SIG-M5 treated with dmso at 0.1 percent for 504 hours (cell line): ENCODE results near the gene OSTC.

Experiments
- DNase-seq: peaks from one replicate; lab custom pipeline; 2025; ENCODE audit not compliant: unreplicated experiment; lab: John Stamatoyannopoulos, UW

OSTC gene

GRCh38 chr4:108644237-108644636 is 6.2 kb upstream of the OSTC start:
- no peak for DNase-seq

DNA sequence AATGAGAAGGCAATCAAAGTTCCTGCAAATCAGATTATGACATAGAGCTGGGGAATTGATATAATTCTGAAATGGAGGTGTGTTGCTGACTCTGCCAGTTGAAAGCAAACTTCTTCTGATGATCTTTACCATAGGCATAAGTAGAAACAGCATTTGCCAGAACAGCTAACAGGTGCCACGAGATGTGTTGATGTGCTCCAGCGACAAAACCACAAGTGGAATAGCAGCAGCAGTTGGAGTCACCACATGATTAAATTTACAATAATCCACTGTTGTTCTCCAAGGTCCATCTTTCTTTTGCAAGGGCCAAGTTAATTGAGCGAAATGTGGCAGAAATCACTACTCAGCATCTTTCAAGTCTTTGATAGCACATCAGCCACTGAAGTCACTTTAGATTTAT is 3.7 kb upstream of the OSTC start:
- no peak for DNase-seq

DNA sequence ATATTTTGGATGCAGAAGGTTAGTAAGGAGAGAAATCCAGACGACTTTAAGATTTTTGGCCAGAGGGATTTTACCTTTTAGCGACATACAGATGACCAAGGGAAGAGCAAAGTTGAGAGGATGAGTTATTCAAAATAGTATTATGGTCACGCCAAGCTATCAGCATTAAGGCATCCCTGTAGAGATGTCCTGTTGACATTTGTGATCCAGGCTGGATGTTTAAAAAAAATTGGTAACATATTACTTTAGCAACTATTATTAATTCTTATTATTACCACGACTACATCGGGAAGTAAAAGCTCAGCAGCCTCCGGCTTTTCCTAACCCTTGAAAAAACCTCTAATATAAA is 562 bp upstream of the OSTC start:
- no peak for DNase-seq

DNA sequence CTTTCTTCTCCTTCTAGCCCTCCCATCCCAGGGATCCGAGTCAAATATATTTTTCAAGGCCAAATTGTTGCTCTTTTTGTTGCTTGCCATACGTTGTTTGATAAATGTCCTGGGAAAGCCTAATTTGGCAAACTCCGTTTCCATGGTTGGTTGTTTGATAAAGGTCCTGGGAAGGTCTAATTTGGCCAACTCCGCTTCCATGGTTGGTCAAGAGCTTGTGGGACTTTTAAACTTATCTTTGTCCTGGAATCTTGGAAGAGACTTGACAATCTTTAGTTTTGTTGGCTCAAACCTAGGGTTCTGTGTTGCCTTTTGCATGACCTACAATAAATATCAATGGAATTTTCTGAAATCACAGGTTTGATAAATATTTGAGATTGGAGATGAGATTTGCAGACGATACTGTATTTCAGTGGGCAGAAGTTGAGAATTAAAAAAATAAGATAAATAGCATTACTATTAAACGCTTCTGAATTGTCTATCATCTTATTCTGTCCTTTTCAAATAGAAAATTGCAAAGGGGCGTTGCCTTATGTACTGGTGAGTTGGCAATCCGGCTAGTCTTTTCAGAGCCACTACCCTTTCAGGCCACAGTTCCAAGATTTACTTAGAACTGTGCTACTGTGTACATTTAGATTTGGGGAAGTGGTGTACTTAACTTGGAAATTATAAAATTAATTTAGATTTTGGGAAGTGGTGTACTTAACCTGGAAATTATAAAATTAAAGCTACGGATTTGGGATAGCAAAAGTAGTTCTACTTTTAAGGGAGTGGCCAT is 804 bp downstream of the OSTC start:
- peak; percentile 69 for DNase-seq

- DNase-seq = no peak
These were observed 12.2 kb downstream of the OSTC start for GRCh38 chr4:108662629-108663028.

DNA sequence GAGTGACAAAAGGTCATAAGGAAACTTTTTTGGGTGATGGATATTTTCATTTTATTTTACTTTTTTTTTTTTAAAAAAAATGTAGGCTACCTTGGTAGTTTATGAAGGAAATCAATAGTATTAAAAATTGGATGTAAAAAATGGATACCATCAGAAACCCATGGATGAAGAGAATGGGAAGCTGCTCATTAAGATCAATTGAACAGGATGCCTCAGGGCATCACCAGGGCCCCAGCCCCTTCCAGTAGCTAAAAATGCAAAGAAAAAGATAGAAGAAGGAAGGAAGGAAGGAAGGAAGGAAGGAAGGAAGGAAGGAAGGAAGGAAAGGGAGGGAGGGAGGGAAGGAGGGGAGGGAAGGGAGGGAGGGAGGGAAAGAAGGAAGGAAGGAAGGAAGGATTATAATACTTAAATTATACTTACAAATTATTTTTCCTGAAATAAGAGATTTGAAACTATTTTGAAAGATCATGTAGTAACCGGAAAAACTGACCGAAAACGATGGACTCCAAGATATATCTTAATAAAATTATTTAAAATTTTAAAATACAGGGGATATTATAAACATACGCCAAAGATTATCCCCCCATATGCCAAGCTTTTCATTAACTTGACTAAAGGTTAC is 24.1 kb downstream of the OSTC start:
- no peak for DNase-seq

- no peak for DNase-seq
These were observed 31.0 kb downstream of the OSTC start for GRCh38 chr4:108681321-108681809.

GRCh38 chr4:108683479-108683878 is 33.1 kb downstream of the OSTC start:
- peak; percentile 9 for DNase-seq

- DNase-seq = no peak
These were observed 34.8 kb downstream of the OSTC start for GRCh38 chr4:108685036-108685686.

- DNase-seq = no peak
These were observed 40.3 kb downstream of the OSTC start for GRCh38 chr4:108690738-108691137.

GRCh38 chr4:108693211-108693610 is 42.8 kb downstream of the OSTC start:
- no peak for DNase-seq

- no peak for DNase-seq
These were observed 43.4 kb downstream of the OSTC start for GRCh38 chr4:108693819-108694218.

DNA sequence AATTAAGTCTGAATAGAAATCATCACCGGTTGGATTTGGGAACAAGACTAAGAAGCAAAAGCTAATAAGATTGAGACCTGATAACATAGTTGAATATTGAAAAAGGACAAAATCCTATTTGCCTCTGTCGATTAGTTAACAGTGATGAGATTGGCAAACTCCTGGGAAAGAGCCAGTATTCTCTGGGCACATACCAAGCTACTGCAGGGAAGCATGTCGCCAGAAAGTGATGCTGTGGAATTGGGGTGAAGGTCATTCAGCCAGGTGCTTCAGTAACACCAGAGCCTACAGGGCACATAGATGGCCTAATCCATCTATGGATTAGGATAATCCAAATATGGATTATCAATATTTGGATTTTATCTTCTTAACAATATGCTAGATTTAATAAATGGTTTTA is 44.0 kb downstream of the OSTC start:
- no peak for DNase-seq

GRCh38 chr4:108695062-108695461 is 44.7 kb downstream of the OSTC start:
- DNase-seq = no peak

- no peak for DNase-seq
These were observed 45.8 kb downstream of the OSTC start for GRCh38 chr4:108696160-108696559.

DNA sequence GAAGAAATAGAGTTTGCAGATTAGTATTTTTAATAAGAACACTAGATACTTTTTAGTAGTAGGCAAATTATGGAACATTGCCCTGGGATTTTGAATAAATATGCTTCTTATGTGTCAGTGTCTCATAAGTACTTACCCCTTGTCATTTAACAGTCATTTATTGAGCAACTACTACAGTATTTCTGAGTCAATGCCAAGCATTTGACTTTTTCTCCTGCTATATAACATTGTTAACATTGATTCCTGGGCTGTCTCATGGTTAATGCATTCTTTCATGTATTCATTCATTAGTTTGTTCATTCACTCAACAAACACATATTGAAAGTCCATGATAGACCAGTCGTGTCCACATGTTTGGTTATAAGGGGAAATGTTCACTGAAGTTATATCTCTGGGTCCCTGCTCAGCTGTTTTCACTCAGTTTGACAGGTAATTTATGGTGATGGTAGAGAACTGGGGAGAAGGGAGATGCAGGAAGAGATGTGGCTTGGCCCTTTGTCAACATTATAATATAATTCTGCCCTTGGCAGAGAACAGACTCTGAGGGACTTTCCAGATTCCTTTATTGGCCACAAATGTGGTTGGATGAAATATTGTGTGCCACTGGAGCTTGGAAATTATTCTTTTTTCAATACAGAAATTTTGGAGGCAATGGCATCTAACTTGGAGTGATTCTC is 49.8 kb downstream of the OSTC start:
- no peak for DNase-seq

GRCh38 chr4:108702960-108703359 is 52.6 kb downstream of the OSTC start:
- no peak for DNase-seq

DNA sequence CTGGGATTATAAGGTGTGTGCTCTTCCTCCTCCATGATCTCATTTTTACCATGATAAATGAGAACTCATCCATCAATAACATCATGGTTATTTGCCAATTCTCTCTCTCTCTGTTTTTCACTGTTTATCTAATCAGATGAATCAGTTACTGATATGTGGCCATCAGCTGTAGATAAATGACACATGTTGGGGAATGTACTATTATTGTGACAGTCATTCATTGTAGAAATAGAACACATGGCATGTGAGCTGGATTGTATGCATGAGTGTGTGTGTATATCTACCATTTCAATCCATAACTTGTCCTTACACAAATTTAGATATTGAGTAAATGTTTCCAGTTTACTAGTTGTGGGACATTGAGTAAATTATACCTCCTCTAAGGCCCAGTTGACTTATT is 53.0 kb downstream of the OSTC start:
- DNase-seq = no peak

GRCh38 chr4:108703966-108704365 is 53.6 kb downstream of the OSTC start:
- no peak for DNase-seq

DNA sequence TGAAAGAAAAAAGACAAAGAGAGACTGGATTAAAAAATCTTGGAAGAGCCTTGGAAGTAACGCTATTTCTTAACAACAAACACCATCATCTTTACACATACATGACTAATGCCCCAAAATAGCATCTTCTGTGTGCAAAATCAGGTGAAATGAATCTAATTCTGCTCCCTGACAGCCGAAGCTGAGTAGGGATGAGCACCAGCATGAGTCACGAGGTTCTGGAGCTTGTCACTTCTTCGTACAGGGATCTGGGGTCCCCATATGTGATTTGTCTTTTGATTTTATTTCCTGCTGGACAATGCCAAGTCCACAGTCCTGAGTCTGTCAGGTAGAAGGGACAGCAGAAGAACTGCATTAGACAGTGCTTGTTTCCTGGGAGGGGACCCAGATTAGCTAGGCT is 55.9 kb downstream of the OSTC start:
- DNase-seq = no peak

- DNase-seq = no peak
These were observed 58.8 kb downstream of the OSTC start for GRCh38 chr4:108709234-108709633.

- DNase-seq = no peak
These were observed 59.3 kb downstream of the OSTC start for GRCh38 chr4:108709722-108710121.
